Activated CD8-positive, alpha-beta memory T cell treated with anti-CD3 and anti-CD28 coated beads for 1 hour (primary cell): ENCODE measurements around the gene BZW2.
"Not testable (repeated sequence)": the region's sequence is repeated elsewhere in the genome, so short reads cannot be mapped to it uniquely, and the experiment has no call there.

Experiments used
- DNase-seq, 2 donors: peaks; one replicate each; pipeline ENCODE4 v3.0.0-alpha.2; 2020; ENCODE audit warnings: low read depth in 1 of 2; ENCODE audit errors: extremely low read depth in 1 of 2

Gene BZW2

GRCh38 chr7:16670021-16670420 lies 24.0 kb downstream of the BZW2 start:
- no peak for DNase-seq

GRCh38 chr7:16670731-16671344 lies 24.9 kb downstream of the BZW2 start:
- no peak for DNase-seq

GRCh38 chr7:16671811-16672210 lies 25.8 kb downstream of the BZW2 start:
- DNase-seq: no peak

- no peak for DNase-seq
Measured at GRCh38 chr7:16675277-16675676, 29.3 kb downstream of the BZW2 start.

- no peak for DNase-seq
Measured at GRCh38 chr7:16677978-16678494, 32.1 kb downstream of the BZW2 start.

- DNase-seq: not testable (repeated sequence)
Measured at GRCh38 chr7:16678645-16679566, 32.9 kb downstream of the BZW2 start.

- no peak for DNase-seq
Measured at GRCh38 chr7:16684935-16685334, 39.0 kb downstream of the BZW2 start.

GRCh38 chr7:16685535-16685934 lies 39.6 kb downstream of the BZW2 start:
- DNase-seq: no peak

- DNase-seq: no peak
Measured at GRCh38 chr7:16688249-16688648, 42.3 kb downstream of the BZW2 start.

GRCh38 chr7:16691241-16691640 lies 45.3 kb downstream of the BZW2 start:
- DNase-seq: no peak

GRCh38 chr7:16693601-16694318 lies 47.8 kb downstream of the BZW2 start:
- no peak for DNase-seq

- DNase-seq: no peak
Measured at GRCh38 chr7:16694806-16695205, 48.8 kb downstream of the BZW2 start.

GRCh38 chr7:16695621-16696237 lies 49.7 kb downstream of the BZW2 start:
- DNase-seq: no peak

- DNase-seq: no peak
Measured at GRCh38 chr7:16697507-16698199, 51.7 kb downstream of the BZW2 start.

- DNase-seq: no peak
Measured at GRCh38 chr7:16698200-16698905, 52.4 kb downstream of the BZW2 start.

GRCh38 chr7:16702441-16702840 lies 56.5 kb downstream of the BZW2 start:
- DNase-seq: no peak

- DNase-seq: no peak
Measured at GRCh38 chr7:16708511-16708910, 62.5 kb downstream of the BZW2 start.

- DNase-seq: no peak
Measured at GRCh38 chr7:16708980-16709379, 63.0 kb downstream of the BZW2 start.

- no peak for DNase-seq
Measured at GRCh38 chr7:16710651-16711050, 64.7 kb downstream of the BZW2 start.

GRCh38 chr7:16711730-16712129 lies 65.7 kb downstream of the BZW2 start:
- no peak for DNase-seq
